Upper lobe of right lung (tissue), 1 donor: Measurements from ENCODE around the gene TOR4A. TPM values are rescaled to one million over a fixed set of nuclear protein-coding genes. Genes with fewer than 3 reads are reported as not detected.
A peak's percentile ranks its signal among the peaks of the same experiment; 100 is the strongest.

ENCODE experiments used
- ATAC-seq: fragments of 200-7000 bp; cut with Tn5 transposase; one replicate; pipeline ENCODE4 v1.9.1; 2020; ENCODE audit warnings: mild to moderate bottlenecking, moderate library complexity
- DNase-seq: peaks from one replicate; pipeline ENCODE4 v3.0.0-alpha.2; 2020
- H3K27ac ChIP-seq: fragments of 200-600 bp; one replicate; pipeline ENCODE4 v1.8.0; 2022
- H3K27me3 ChIP-seq: fragments of 200-600 bp; one replicate; pipeline ENCODE4 v1.8.0; 2022; ENCODE audit warnings: mild to moderate bottlenecking
- H3K36me3 ChIP-seq: fragments of 200-600 bp; one replicate; pipeline ENCODE4 v1.8.0; 2022
- H3K4me1 ChIP-seq: fragments of 200-600 bp; one replicate; pipeline ENCODE4 v1.8.0; 2022
- H3K4me3 ChIP-seq: fragments of 200-600 bp; one replicate; pipeline ENCODE4 v1.8.0; 2022; ENCODE audit warnings: mild to moderate bottlenecking
- H3K9me3 ChIP-seq: fragments of 200-600 bp; one replicate; pipeline ENCODE4 v1.8.0; 2022
- CTCF ChIP-seq: fragments of 200-600 bp; IDR thresholded peaks from one replicate; pipeline ENCODE4 v1.8.0; 2022; ENCODE audit warnings: antibody characterized with exemption
- intact Hi-C: fragments of 100-400 bp; cut with DNase I; formaldehyde crosslinking; loops from one replicate; pipeline ENCODE4 v1.11.0; 2022
- total RNA-seq: library from RNA; stranded (reverse); fragmentation: NEBNext Ultra II Directional; extraction: Animal tissue kit (Norgen Biotek cat#: 25700); gene quantifications from one replicate; pipeline ENCODE4 v1.2.1, GENCODE V29; 2021
- donor health status: DM: no; HTN: yes; CAD: no; lungs with severe emphysema.

Gene TOR4A
- total RNA-seq, 1 donor from 2014 or later, result 27.4 TPM

- Histone ChIP-seq H3K4me1 (peaks cover 27% of the 10 kb centered on the region), H3K4me3 (no peak overlapping the region), H3K36me3 (no peaks in the 10 kb centered on the region), H3K27me3 (peaks cover 6% of the 10 kb centered on the region), H3K9me3 (no peaks in the 10 kb centered on the region), H3K27ac (no peak overlapping the region)
- no peak for DNase-seq
- TF ChIP-seq CTCF, result no peak
- no peak for ATAC-seq
- intact Hi-C loops, result no loop called here
Measured at GRCh38 chr9:137310189-137311052, 32.9 kb downstream of the TOR4A start.

- intact Hi-C loops, result no loop called here
- Histone ChIP-seq H3K4me3 (no peak overlapping the region), H3K27me3 (peaks cover 10% of the 10 kb centered on the region), H3K4me1 (peaks cover 20% of the 10 kb centered on the region), H3K36me3 (no peaks in the 10 kb centered on the region), H3K27ac (no peak overlapping the region), H3K9me3 (no peaks in the 10 kb centered on the region)
- DNase-seq, result peak; percentile 78
- peak; percentile 37 for ATAC-seq
- TF ChIP-seq CTCF, result no peak
Measured at GRCh38 chr9:137311171-137311985, 33.9 kb downstream of the TOR4A start.

- no peak overlapping the region for H3K27ac ChIP-seq
- ATAC-seq (no peak), DNase-seq (peak; percentile 53)
- peaks cover 15% of the 10 kb centered on the region for H3K4me1 ChIP-seq
- no peaks in the 10 kb centered on the region for H3K9me3 ChIP-seq
- H3K36me3 ChIP-seq, result no peaks in the 10 kb centered on the region
- no peak overlapping the region for H3K4me3 ChIP-seq
- TF ChIP-seq CTCF, result no peak
- intact Hi-C loops, result no loop called here
- peaks cover 17% of the 10 kb centered on the region for H3K27me3 ChIP-seq
Measured at GRCh38 chr9:137311986-137312851, 34.7 kb downstream of the TOR4A start.

GRCh38 chr9:137312852-137313325 is 35.4 kb downstream of the TOR4A start:
- intact Hi-C loops, result no loop called here
- Histone ChIP-seq H3K27me3 (peaks cover 17% of the 10 kb centered on the region), H3K36me3 (no peaks in the 10 kb centered on the region), H3K4me3 (no peak overlapping the region), H3K4me1 (peaks cover 9% of the 10 kb centered on the region), H3K27ac (no peak overlapping the region), H3K9me3 (no peaks in the 10 kb centered on the region)
- no peak for TF ChIP-seq CTCF
- DNase-seq (peak; percentile 60), ATAC-seq (no peak)

- H3K4me3 ChIP-seq, result no peak overlapping the region
- H3K27me3 ChIP-seq, result peaks cover 17% of the 10 kb centered on the region
- DNase-seq (peak; percentile 58), ATAC-seq (no peak)
- no peak overlapping the region for H3K27ac ChIP-seq
- peaks cover 7% of the 10 kb centered on the region for H3K4me1 ChIP-seq
- no peaks in the 10 kb centered on the region for H3K9me3 ChIP-seq
- no peak for TF ChIP-seq CTCF
- intact Hi-C loops, result no loop called here
- H3K36me3 ChIP-seq, result no peaks in the 10 kb centered on the region
Measured at GRCh38 chr9:137313326-137313936, 35.9 kb downstream of the TOR4A start.
